DND-41 (cell line): ENCODE measurements around the gene RTN4RL1.
A peak's percentile ranks its signal among the peaks of the same experiment; 100 is the strongest.

Experiments
- ATAC-seq: fragments of 200-7000 bp; cut with Tn5 transposase; 3 replicates; pipeline ENCODE4 v1.9.1; 2021; ENCODE audit warnings: low read depth; ENCODE audit not compliant: insufficient read depth
- DNase-seq: peaks from one replicate; pipeline ENCODE4 v3.0.0-alpha.2; 2020
- H2AFZ ChIP-seq: 2 replicates; pipeline ENCODE4 v1.6.0; 2012; ENCODE audit warnings: low read depth, low read length
- H3K27ac ChIP-seq: 2 replicates; pipeline ENCODE4 v1.5.1; 2012; ENCODE audit warnings: low read length, inconsistent platforms
- H3K27me3 ChIP-seq: fragments of 200-600 bp; sonication (generic); 2 replicates; pipeline ENCODE4 v1.6.0; 2012; ENCODE audit warnings: low read length, mild to moderate bottlenecking, inconsistent platforms; ENCODE audit not compliant: insufficient read depth, poor library complexity
- H3K36me3 ChIP-seq: 2 replicates; pipeline ENCODE4 v1.5.1; 2012; ENCODE audit warnings: low read length, inconsistent platforms; ENCODE audit not compliant: insufficient read depth
- H3K4me1 ChIP-seq: 2 replicates; pipeline ENCODE4 v1.5.1; 2012; ENCODE audit warnings: mild to moderate bottlenecking, low read length; ENCODE audit not compliant: insufficient read depth
- H3K4me2 ChIP-seq: 2 replicates; pipeline ENCODE4 v1.6.0; 2012; ENCODE audit warnings: mild to moderate bottlenecking, moderate library complexity, low read length, inconsistent platforms; ENCODE audit not compliant: insufficient read depth
- H3K4me3 ChIP-seq, 2 experiments: fragments of 200-600 bp in 1 of 2; shearing (Covaris generic) in 1 of 2; 2 replicates each; pipeline ENCODE4 v1.5.1; 2012 to 2016; ENCODE audit warnings: inconsistent platforms in 2 of 2, low read length in 2 of 2, mild to moderate bottlenecking in 2 of 2, low read depth in 1 of 2, moderate library complexity in 1 of 2
- H3K79me2 ChIP-seq: 2 replicates; pipeline ENCODE4 v1.6.0; 2012; ENCODE audit warnings: low read length, inconsistent platforms; ENCODE audit not compliant: insufficient read depth
- H3K9ac ChIP-seq: 2 replicates; pipeline ENCODE4 v1.6.0; 2012; ENCODE audit warnings: low read depth, mild to moderate bottlenecking, inconsistent platforms, low read length, moderate library complexity
- H3K9me3 ChIP-seq: 2 replicates; pipeline ENCODE4 v1.5.1; 2012; ENCODE audit warnings: low read length, moderate library complexity, mild to moderate bottlenecking, inconsistent platforms; ENCODE audit not compliant: insufficient read depth, severe bottlenecking
- H4K20me1 ChIP-seq: 2 replicates; pipeline ENCODE4 v1.6.0; 2012; ENCODE audit warnings: low read length; ENCODE audit not compliant: insufficient read depth
- EZH2 ChIP-seq: IDR thresholded peaks from 3 replicates; pipeline ENCODE4 v1.6.1; 2012; ENCODE audit warnings: borderline replicate concordance, low read depth, mild to moderate bottlenecking, moderate library complexity, low read length, inconsistent platforms; ENCODE audit not compliant: severe bottlenecking
- TF ChIP-seq, protein P1 (sequence below): IDR thresholded peaks from 2 replicates; pipeline ENCODE4 v1.5.1; 2012; ENCODE audit warnings: borderline replicate concordance, low read length, moderate library complexity, mild to moderate bottlenecking; ENCODE audit not compliant: poor library complexity, severe bottlenecking; ENCODE audit errors: extremely low read depth

Gene RTN4RL1, protein sequence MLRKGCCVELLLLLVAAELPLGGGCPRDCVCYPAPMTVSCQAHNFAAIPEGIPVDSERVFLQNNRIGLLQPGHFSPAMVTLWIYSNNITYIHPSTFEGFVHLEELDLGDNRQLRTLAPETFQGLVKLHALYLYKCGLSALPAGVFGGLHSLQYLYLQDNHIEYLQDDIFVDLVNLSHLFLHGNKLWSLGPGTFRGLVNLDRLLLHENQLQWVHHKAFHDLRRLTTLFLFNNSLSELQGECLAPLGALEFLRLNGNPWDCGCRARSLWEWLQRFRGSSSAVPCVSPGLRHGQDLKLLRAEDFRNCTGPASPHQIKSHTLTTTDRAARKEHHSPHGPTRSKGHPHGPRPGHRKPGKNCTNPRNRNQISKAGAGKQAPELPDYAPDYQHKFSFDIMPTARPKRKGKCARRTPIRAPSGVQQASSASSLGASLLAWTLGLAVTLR

DNA sequence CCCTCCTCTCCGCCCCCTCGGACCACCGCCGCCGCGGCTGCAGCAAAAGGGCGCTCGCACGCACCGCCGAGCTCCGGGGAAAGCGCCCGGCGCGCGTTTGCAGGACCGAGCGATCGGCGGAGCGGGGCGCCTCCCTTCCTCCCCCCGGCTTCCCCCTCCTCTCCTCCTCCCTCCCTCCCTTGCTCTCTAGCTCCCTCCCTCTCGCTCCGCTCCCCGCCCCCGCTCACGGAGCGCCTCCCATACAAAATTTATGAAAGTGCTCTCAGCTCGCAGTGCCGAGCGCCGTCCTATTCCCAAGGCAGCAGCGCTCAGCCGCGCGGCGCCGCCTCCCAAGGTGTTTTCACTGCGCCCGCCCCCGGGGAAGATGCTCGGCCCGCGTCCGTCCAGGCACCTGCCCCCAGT, at the start of gene RTN4RL1:
TSS of gene RTN4RL1 (minus strand) at position 115 of the 402 bp plus-strand sequence. CDS start 469 bp downstream, outside the sequence.
- peak; percentile 78 for ATAC-seq
- no peak for TF ChIP-seq EZH2
- Histone ChIP-seq H3K36me3 (no peaks in the 10 kb centered on the region), H3K27me3 (peaks cover 39% of the 10 kb centered on the region), H3K4me2 (peak within 1 kb of the TSS; percentile 86), H3K27ac (no peak within 1 kb of the TSS), H3K9me3 (no peaks in the 10 kb centered on the region), H4K20me1 (0 out of 2 replicates have a peak, but pooled peaks cover 3% of the 10 kb centered on the region), H3K79me2 (peaks cover 2% of the 10 kb centered on the region), H3K4me3 (peak within 1 kb of the TSS; percentile 39 to 62), H3K9ac (peak within 1 kb of the TSS; percentile 62), H3K4me1 (peaks cover 23% of the 10 kb centered on the region), H2AFZ (peak within 1 kb of the TSS; percentile 68)
- DNase-seq: peak; percentile 89

DNA sequence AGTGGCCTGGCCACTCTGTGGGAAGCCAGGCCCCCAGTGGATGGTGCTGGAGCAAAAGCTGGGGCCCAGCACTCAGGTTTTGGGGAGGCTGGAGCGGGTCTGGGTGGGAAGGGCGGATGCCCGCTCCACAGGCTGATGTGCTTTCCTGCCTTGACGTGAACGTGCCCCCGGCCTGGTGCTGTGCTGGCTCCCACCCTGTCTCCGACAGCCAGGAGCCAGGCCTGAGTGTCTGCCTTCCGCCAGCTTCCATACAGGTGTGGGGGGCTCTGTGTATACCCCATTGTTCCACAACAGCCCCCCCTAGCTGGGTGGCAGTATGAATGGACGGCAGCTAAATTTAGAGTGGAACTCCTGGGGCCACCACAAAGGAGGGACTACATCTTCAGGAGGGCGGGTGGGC, 49.8 kb upstream of the RTN4RL1 start:
- no peak for DNase-seq
- H3K9me3 ChIP-seq: no peaks in the 10 kb centered on the region
- no peaks in the 10 kb centered on the region for H3K27me3 ChIP-seq
- no peaks in the 10 kb centered on the region for H3K79me2 ChIP-seq
- TF ChIP-seq EZH2: no peak
- TF ChIP-seq, protein P1, sequence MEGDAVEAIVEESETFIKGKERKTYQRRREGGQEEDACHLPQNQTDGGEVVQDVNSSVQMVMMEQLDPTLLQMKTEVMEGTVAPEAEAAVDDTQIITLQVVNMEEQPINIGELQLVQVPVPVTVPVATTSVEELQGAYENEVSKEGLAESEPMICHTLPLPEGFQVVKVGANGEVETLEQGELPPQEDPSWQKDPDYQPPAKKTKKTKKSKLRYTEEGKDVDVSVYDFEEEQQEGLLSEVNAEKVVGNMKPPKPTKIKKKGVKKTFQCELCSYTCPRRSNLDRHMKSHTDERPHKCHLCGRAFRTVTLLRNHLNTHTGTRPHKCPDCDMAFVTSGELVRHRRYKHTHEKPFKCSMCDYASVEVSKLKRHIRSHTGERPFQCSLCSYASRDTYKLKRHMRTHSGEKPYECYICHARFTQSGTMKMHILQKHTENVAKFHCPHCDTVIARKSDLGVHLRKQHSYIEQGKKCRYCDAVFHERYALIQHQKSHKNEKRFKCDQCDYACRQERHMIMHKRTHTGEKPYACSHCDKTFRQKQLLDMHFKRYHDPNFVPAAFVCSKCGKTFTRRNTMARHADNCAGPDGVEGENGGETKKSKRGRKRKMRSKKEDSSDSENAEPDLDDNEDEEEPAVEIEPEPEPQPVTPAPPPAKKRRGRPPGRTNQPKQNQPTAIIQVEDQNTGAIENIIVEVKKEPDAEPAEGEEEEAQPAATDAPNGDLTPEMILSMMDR: no peak
- no peaks in the 10 kb centered on the region for H4K20me1 ChIP-seq
- no peak overlapping the region for H3K4me3 ChIP-seq
- H3K4me1 ChIP-seq: no peaks in the 10 kb centered on the region
- no peak overlapping the region for H3K4me2 ChIP-seq
- no peak; the same call in 2 of the 3 replicates for ATAC-seq
- no peak overlapping the region for H3K9ac ChIP-seq
- no peak overlapping the region for H3K27ac ChIP-seq
- no peak overlapping the region for H2AFZ ChIP-seq
- H3K36me3 ChIP-seq: peaks cover 74% of the 10 kb centered on the region

DNA sequence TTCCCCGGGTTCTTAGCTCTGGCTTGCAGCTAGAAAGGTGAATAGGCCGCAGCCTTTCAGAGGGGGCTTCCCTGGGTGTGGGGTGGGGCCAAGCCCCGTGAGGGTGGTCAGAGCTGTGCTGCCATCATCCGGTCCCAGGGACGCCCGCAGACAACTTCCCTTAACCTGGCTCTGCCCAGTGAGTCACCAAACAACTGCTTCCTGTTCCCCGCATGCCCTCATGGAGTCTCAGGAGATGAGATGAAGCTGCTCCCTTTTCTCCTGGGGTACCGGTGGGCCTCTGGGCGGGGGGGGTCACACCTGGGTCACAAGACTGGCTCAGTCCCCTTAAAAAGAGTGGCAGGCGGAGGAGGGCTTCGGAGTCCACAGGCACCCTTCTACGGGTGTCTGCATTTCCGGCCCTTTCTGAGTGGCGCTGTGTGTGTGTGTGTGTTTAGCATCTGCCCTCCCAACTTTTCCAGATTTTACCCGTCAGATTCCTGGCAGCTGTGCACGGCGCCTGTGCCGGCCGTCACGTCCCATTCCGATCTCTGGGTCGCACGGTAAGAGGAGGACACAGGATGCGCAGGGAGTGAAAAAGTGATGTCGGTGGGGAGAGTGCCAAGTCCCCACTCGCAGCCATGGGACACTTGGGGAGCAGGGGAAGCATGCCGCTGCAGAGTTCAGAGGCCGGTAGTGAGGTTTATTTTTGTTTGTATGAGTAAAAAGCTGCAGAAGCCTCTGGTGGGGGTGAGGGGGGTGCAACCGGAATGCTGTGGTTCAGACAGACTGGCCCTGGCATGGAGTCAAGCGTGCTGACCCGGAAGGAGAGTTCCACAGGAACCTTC, 46.5 kb upstream of the RTN4RL1 start:
- H3K9me3 ChIP-seq: no peaks in the 10 kb centered on the region
- no peak overlapping the region for H3K4me2 ChIP-seq
- H3K27me3 ChIP-seq: no peaks in the 10 kb centered on the region
- no peak for ATAC-seq
- TF ChIP-seq, protein P1: no peak
- TF ChIP-seq EZH2: no peak
- H3K36me3 ChIP-seq: peaks cover 68% of the 10 kb centered on the region
- H3K79me2 ChIP-seq: no peaks in the 10 kb centered on the region
- H3K27ac ChIP-seq: no peak overlapping the region
- H3K9ac ChIP-seq: no peak overlapping the region
- no peak overlapping the region for H2AFZ ChIP-seq
- 0 out of 2 replicates have a peak, but pooled peaks cover 3% of the 10 kb centered on the region for H4K20me1 ChIP-seq
- DNase-seq: no peak
- H3K4me3 ChIP-seq: no peak overlapping the region
- H3K4me1 ChIP-seq: no peaks in the 10 kb centered on the region
